Mucosa of gallbladder (tissue), 1 donor: ENCODE results near the gene GPX1. TPM values are rescaled to one million over a fixed set of nuclear protein-coding genes. Genes with fewer than 3 reads are reported as not detected.
"Not testable (repeated sequence)": the region's sequence is repeated elsewhere in the genome, so short reads cannot be mapped to it uniquely, and the experiment has no call there.

ENCODE experiments used
- DNase-seq: peaks from one replicate; pipeline ENCODE4 v3.0.0-alpha.2; 2020; ENCODE audit warnings: low spot score
- total RNA-seq: library from RNA; stranded (reverse); gene quantifications from one replicate; pipeline ENCODE4 v1.2.1, GENCODE V29; 2021
- donor health status: DM: no; HTN: no; CAD: no.

Gene GPX1
- total RNA-seq = 296 TPM

DNA sequence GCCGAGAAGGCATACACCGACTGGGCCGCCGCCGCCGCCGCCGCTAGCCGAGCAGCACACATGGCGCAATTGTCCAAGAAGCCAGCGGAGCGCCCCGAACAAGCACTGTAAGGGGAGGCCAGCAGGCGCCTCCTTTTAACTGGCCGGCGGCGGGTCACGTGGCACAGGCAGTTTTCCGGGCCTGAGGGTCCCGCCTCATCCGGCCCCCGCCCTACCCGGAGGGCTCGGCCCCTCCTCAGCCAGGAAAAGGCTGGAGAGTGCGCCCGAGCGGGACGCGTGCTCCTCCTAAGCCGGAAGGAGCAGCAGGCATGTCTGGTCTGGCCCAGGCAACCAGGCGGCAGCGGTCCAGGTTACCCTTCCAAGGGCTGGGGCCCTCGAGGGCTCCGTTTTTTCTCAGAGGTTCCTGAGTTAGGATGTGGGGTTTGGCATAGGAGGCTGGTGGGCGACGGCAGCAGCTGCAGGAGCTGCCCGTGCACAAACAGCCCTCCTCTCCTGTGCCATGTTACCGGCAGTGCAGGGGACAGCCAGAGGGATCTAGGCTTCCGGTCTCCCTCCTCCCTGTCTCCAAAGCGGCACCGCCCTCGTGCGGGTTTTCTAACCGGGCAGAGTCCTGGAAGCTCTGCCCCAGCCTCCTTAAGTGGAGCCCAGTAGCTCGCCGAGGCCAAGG lies at the start of gene GPX1:
Gene GPX1 (minus strand): TSS at position 137 of the 667 bp plus-strand sequence. CDS start 75 bp downstream, at position 62.
- DNase-seq = peak; percentile 96

DNA sequence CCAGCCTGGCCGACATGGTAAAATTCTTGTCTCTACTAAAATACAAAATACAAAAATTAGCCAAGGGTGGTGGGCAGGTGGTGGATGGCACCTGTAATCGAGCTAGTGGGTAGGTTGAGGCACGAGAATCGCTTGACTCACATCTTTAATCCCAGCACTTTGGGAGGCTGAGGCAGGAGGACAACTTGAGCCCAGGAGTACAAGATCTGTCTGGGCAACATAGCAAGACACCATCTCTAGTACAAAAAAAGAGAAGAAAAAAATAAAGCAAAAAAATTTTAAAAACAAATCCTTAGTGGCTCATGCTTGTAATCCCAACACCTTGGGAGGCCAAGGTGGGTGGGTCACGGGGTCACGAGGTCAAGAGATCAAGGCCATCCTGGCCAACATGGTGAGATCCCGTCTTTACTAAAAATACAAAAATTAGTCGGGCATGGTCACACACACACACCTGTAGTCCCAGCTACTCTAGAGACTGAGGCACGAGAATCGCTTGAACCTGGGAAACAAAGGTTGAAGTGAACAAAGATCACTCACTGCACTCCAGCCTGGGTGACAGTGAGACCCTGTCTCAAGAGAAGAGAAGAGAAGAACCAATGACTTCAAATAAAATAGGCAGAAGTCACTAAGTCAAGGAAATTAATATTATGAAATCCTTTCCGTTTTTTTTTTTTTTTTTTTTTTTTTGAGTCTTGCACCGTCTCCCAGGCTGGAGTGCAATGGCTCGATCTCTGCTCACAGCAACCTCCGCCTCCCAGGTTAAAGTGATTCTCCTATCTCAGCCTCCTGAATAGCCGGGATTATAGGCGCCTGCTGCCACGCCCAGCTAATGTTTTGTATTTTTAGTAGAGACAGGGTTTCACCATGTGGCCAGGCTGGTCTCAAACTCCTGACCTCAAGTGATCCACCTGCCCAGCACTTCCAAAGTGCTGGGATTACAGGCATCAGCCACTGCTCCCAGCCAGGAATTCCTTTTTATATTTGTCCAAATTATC lies 48.7 kb upstream of the GPX1 start:
- no peak for DNase-seq

DNA sequence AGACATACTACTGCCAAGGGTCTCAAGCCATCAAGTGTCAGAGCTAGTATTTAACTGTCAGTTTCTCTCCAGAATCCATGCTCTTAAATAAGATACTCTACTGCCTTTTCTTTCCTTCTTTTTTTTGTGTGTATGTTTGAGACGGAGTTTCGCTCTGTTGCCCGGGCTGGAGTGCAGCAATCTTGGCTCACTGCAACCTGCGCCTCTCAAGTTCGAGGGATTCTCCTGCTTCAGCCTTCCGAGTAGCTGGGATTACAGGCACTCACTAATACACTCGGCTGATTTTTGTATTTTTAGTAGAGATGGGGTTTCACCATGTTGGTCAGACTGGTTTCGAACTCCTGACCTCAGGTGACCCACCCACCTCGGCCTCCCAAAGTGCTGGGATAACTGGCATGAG lies 47.4 kb upstream of the GPX1 start:
- DNase-seq = not testable (repeated sequence)

DNA sequence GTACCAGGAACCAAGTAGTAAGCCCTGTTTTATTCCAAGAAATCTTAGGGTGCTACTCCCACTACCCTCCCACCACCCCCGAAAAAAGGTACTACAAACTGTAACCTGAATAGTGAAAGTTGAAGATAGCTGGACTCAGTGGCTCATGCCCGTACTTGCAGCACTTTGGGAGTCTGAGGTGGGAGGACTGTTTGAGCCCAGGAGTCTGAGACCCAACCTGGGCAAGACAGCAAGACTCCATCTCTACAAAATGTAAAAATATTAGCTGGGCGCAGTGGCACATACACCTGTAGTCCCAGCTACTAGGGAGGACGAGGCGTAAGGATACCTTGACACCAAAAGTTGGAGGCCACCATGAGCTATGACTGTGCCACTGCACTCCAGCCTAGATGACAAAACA lies 45.7 kb upstream of the GPX1 start:
- DNase-seq = no peak

DNA sequence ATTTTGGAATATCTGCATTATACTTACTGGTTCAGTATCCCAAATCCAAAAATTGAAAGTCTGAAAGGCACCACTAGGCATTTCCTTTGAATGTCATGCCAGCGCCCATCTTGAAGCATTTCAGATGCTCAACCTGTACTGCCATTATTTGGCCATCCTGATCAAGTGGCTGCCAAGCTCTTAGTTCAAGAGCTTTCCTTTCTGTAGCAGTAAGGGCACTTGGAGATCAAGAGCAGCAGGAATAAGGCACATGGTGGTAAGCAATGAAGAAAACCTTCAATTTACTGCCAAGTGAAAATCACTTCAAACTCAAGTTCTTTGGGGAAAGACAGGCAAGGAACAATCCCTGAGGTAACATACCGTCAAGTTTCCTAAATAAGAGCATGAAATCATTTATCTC lies 43.6 kb upstream of the GPX1 start:
- no peak for DNase-seq

GRCh38 chr3:49399461-49399860 lies 41.3 kb upstream of the GPX1 start:
- no peak for DNase-seq

DNA sequence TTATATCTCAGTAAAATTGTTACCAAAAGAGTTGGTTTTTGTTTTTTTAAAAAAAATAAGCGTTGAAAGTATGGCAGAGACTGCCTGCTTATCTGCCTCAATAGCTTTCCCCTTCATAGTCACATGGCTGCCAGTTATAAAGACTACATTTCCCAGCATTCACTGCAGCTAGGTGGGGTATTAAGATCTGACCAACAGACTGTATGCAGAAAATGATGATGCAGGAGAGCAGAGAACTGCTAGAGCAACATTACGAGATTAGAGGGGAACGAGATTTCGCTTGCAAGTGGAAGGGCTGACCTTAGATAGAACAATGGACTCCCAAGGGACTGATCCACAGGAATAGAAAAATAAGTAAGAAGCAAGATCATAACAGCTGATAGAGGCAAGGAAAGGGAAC lies 39.3 kb upstream of the GPX1 start:
- no peak for DNase-seq

DNA sequence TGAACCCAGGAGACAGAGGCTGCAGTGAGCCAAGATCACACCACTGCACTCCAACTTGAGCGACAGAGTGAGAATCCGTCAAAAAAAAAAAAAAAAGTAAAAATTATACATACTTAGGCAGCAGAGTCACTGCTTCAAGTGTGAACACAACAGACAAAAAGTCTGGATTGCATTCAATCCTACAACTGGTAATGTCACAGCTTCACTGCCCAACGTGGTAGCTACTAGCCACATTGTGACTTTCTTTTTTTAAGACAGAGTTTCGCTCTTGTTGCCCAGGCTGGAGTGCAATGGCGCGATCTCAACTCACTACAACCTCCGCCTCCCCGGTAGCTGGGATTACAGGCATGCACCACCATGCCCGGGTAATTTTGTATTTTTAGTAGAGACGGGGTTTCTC lies 33.2 kb upstream of the GPX1 start:
- DNase-seq = not testable (repeated sequence)

DNA sequence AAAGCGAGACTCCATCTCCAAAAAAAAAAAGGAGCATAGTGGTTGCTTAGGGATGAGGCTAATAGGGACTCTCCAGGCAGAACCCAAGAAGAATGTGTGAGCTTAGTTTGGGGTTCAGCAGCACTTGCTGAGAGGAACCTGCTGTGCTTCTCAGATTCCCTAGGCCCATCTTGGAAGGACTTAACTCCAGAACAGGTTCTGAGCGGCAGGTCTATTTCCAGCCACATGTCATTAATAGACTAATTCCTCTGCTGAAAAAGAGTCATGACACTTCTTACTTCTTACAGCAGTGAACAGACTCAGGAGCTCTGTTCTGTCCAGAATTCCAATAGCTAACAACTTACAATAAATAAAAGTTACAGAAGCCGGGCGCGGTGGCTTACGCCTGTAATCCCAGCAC lies 31.1 kb upstream of the GPX1 start:
- no peak for DNase-seq

DNA sequence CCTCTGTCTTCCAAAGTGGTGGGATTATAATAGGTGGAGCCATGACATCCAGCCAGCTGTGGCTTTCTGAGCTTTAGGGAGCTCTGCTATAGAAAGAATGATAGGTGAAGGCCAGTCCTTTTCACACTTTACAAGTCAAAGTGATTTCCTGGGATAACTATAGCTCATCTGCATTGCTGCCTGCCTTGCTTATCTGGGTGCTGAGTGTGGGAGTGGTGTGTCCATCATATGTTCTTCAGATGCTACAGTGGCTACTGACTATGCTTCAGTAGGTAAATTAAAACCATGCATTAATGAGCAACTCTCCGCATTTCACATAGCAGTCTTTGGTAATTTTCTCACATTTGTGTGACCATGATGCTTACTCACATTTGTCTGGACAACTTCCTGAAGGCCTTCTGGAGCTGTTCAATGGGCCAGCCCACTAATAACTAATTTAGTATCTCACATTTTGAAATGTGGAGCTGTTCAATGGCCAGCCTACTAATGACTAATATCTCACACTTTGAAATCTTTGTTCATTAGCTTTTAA lies 30.2 kb upstream of the GPX1 start:
- DNase-seq = no peak

DNA sequence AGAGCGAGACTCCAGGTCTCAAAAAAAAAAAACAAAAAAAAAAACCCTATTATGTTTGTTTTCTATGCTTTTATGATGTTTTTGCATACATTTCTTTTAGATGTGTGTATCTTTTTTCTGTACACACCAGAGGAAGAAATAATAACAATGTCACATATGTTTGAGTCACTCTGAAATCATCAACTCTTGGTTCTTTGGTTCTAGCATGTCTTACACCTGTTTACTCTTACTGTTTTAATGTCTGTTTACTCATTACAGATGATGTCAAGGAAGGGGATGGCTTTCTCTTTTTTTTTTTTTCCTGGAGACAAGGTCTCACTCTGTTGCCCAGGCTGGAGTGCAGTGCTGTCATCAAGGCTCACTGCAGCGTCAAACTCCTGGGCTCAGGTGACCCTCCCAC lies 29.6 kb upstream of the GPX1 start:
- DNase-seq = no peak

DNA sequence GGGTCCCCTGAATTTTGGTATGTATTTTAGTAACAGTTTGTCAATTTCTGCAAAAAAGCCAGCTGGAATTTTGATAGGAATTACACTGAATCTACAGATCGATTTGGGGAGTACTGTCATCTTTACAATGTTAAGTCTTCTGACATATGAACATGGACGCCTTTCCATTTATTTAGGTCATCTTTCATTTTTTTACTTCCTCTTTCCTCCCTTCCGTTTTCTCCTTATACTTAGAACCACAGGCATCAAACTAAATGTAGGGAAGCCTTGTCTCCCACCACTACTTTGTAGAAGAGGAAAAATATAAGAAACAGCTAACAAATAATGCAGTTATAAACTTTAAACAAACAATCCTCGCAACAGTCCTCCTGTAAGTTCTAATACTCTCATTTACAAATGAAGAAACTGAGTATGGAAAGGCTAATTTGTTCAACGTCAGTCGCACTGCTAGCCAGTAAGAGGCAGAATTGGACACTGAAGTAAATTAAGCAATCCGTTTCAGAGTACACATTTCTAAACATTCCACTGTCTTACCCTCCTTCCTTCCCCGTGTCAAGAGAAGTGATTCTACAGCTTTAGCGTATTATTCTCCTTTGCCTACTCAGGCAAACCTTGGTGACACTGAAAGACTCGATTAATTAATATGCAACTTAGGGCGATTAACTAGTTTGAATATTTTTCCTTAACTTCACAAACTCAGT lies 28.1 kb upstream of the GPX1 start:
- DNase-seq = no peak

DNA sequence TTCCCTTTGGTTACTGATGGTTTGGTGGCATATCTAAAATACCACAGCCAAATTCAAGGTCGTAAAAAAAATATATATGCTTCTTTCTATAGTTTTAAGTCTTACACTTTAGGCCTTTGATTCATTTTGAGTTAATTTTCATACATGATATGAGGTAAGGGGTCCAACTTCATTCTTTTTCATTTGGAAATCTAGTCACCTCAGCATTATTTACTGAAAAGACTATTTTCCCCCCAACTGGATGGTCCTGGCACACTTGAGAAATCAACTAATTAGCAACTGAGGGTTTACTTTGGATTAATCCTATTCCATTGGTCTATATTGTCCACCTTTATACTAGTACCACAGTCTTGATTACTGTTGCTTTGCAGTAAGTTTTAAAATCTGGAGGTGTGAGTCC lies 27.5 kb upstream of the GPX1 start:
- DNase-seq = no peak

- DNase-seq = no peak
These were observed 25.2 kb upstream of the GPX1 start for GRCh38 chr3:49383387-49383786.

DNA sequence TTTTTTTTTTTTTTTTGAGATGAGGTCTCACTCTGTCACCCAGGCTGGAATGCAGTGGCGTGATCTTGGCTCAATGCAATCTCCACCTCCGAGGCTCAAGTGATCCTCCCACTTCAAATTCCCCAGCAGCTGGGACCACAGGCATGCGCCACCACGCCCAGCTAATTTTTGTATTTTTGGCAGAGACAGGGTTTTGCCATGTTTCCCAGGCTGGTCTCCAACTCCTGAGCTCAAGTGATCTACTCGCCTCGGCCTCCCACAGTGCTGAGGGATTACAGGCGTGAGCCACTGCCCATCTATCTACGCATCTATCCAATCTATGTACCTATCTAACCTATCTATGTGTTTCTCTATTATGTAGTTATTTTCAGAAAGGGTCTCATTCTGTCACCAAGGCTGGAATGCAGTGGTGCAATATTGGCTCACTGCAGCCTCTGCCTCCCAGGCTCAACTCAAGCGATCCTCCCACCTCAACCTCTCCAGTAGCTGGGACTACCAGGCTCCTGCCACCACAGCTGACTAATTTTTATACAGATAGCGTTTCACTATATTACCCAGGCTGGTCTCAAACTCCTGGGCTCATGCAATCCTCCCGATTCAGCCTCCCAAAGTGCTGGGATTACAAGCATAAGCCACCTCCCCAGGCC lies 20.2 kb upstream of the GPX1 start:
- peak; percentile 14 for DNase-seq

DNA sequence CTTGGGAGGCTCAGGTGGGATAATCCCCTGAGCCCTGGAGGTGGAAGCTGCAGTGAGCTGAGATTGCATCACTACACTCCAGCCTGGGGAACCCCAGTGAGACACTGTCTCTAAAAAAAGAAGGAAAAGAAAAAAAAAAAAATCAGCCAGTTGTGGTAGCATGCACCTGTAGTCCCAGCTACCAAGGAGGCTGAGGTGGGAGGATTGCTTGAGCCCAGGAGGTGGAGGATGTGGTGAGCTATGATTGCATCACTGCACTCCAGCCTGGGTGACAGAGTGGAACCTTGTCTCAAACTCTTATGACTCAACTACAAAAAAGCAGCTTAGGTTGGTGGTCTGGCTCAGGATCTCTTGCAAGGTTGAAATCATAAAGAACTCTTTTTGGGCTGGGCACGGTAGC lies 19.3 kb upstream of the GPX1 start:
- DNase-seq = no peak

- no peak for DNase-seq
These were observed 13.8 kb upstream of the GPX1 start for GRCh38 chr3:49371946-49372345.

DNA sequence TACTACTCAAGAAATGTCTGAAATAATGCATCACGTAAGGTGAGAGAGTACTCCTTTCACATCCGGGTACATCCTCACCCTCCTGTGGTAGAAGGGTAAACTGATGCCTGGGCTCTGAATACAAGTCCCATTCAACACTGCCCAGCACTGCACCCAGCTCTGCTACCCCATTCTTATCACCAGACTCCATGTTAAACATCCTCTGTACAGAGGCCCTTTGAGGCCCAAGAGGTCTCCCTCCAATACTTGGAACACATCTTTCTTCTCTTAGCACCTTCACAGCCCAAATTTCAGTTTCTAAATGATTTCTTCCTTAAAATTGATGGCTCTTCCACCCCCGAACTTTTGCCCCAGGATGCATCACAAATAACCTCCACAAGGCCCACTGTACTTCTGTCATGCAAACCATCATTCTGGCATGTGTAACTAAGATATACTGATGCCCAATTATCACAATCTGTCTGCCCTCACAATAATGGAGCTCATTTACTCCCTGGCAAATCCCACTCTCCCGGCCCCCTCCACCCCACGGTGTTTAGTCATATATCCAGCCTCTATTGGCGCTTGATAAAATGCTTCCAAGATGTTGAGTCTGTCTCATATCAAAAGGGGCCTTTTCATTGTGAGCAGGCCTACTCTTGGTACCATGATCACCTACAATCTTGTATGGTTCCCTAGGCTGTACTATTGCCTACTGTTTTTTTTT lies 12.6 kb upstream of the GPX1 start:
- DNase-seq = no peak

DNA sequence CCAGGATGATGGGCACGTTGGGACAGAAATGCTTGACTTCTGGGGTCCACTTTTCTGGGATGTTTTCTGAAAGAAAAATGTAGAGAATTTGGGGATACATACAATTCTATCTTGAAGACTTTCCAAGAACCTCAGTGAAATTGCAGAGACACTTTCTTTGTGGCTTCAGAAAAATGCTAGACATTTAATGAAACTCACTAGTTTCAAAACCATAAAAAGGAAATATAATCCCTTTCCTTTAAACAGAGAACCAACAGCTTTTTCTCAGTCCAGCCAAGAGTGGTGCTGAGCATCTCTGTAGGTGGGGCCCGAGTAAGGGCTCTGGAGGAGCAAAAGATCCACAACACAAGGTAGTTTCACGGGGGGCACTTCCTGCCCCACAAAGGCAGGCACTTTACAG lies 4.4 kb upstream of the GPX1 start:
- DNase-seq = no peak

DNA sequence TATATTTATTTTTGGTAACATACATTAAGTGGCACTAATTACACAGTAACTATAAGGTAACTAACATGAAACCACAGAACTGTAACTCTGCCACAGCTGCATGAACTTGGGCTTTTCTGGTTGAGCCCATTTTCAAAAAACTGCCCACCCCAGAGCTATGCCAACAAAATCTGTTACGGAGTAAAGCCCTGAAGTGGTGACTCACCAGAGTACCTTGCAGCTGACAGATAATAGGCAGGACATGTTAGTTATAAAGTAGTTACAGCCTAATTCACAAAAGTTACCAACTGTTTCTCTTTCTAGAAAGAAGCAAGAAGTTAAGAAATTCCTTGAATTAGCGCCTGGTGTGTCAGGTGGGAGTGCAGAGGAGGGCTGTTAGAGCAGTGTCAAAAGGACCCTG lies 1.5 kb upstream of the GPX1 start:
- DNase-seq = no peak

GRCh38 chr3:49358884-49359225 lies 702 bp upstream of the GPX1 start:
- DNase-seq = no peak
